ENCODE results near the gene TBC1D10A.

TBC1D10A gene

GRCh38 chr22:30284172-30284571 lies 42.6 kb downstream of the TBC1D10A start:
- no peak for DNase-seq

- DNase-seq, result no peak
Observed at GRCh38 chr22:30283342-30283741, 43.4 kb downstream of the TBC1D10A start.

DNA sequence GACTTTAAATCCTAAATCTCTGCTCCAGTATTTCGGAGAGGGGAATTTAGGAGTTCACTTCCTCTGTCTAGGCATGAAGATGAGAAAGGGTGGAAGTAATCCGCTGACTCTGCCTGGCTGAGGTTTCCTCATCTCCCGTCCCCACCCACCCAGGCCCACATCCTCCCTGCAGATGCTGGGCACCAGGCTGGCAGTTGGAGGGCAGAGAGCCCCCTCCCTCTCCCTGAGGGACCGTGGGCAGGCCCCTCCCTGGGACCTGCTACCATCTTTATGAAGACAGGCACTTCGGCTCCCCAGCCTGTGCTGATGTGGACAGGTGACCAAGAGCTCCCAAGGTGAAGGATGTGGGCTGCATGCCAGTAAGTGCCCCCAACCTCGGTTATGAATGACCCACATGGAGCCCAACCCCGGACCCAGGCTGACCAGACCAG lies 44.1 kb downstream of the TBC1D10A start:
- DNase-seq, result no peak

GRCh38 chr22:30280505-30280904 lies 46.2 kb downstream of the TBC1D10A start:
- no peak for DNase-seq

DNA sequence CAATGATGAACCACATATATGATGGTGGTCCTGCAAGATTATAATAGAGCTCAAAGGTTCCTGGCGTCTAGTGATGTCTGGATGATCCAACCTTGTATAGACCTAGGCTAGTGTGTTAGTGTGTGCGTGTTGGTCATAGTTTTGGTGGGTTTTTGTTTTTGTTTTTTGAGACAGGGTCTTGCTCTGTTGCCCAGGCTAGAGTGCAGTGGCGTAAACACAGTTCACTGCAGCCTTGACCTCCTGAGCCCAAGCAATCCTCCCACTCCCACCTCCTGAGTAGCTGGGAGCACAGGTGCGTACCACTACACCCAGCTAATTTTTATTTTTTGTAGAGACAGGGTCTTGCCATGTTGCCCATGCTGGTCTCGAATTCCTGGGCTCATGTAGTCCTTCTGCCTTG lies 46.8 kb downstream of the TBC1D10A start:
- no peak for DNase-seq

DNA sequence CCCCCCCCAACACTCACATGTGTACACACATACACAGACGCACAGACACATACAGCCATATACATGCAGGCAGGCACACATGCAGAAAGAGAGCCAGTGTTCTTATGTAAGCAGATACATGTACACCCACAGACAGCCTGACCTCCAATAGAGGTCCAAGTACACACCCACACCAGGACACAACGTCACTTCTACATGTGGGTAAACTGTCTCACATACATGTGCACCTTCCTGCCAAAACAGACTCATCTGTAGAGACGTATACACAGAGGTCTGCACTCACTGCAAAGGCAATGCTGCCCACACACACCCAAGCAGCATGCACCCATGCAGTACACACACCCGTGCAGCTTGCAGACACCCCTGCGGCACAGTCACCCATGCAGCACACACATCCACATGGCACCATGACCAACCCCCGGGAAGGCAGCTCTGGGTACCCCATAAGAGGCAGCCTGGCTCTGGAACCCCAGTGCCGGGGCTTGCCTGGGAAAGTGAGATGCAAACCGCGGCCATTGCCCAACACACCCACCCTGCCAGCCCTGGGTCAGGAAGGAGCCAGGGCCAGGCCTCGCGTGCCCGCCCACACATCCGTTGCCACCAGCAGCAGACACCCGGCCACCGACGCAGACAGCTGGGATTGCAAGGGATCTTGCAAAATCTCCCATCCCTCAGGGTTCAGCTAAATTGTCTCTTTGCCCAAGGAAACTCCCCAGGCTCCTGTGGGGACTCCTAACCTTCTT lies 47.5 kb downstream of the TBC1D10A start:
- DNase-seq, result no peak

GRCh38 chr22:30277547-30278344 lies 49.0 kb downstream of the TBC1D10A start:
- no peak for DNase-seq

DNA sequence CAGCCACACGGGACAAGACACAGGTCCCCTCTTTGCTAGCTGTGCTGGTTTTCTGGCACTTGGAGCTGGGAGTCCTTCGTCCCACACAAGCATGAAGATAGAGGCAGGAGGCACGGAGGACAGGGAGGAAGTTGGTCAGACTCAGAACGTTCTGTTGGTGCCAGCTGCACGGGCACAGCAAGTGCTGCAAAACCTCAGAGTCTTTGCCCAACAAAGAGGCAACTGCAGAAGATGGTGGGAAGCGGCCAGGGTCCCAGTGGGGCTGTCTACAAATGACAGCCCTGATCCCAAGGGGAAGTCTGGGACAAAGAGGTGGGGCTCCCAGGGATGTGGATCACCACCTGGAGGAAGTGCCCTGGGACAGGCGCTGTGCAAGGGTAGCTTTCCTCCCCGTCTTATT lies 50.7 kb downstream of the TBC1D10A start:
- no peak for DNase-seq

DNA sequence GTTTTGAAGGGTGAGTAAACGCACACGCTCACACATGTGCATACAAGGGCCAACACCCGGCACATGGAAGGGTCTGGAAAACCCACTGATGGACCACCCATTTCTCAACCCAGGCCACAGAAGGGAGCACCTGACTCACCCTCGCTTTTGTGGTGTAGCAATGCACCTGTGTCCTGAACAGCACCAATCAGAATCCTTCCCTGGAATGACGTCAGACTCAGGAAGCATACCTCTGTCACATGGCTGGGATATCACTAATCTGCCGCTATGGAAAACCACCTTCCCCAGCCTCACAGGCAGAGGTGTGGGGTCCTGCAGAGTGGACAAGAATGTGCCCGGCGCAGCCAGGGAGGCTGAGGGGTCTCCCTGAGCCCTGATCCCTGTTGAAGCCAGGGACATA lies 51.1 kb downstream of the TBC1D10A start:
- DNase-seq, result no peak

DNA sequence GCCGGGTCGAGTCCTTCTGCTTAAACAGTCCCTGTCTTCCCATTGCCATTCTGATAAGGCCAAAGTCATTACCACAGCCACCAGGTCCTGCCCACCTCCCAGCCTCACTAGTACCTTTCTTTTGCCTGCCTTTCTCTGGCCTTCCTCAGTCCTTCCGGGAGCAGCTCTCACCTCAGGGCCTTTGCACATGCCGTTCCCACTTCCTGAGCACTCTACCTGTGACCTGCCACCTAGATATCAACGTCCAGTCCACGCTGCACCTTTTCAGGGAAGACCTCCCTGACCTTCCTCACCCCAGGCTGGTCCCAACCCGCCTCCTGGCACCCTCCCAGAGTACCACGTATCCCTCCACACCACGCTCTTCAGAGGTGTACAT lies 52.3 kb downstream of the TBC1D10A start:
- DNase-seq, result no peak

GRCh38 chr22:30273711-30274436 lies 52.9 kb downstream of the TBC1D10A start:
- DNase-seq, result no peak

DNA sequence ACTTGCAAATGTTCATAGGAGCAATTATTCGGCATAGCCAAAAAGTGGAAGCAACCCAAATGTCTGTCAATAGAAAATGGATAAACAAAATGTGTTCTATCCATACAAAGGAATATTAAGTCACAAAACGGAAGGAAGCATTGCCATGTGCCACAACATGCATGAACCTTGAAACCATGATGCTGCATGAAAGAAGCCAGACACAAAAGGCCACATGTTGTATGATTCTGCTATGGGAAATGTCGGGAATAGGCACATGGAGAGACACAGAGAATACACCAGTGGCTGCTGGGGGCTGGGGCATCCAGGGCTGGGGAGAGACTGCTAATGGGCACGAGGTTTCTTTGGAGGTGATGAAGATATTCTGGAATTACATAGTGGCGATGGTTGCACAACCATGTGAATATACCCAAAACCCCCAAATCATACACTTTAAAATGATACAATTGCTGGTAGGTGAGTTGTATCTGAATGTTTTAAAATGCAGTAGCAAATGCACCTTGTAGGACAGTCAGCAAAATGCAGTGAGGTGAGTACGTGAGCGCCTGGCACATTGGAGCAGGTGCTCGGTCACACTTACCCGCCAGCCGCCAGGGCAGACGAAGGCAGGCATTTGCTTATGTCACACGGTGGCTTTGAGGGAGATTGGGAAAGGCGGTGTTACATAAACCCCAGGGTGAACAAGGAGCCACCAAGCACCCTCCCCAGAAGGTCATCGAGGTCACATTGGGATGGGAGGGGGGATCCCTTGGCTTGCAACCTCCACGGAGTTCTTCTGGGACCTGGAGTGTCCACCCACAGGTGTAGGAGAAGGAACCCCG lies 53.8 kb downstream of the TBC1D10A start:
- no peak for DNase-seq

DNA sequence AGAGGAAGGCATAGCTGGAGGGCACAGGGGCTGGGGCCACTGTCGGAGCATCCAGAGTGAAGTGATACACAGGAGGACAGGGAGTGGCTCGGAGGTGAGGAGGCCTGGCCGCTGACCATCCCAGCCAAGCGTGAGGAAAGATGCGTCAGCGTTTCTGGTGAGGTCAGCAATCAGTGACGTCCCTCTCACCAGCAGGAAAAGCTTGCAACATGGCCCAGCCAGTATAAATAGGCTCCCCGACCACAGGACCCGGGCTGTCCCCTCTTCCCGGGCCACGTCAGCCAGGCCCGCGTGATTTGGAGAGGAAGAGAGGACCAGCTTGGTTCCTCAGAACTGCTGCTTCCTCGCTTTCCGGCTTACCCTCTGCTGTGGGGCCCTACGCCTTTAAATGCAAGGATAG lies 55.9 kb downstream of the TBC1D10A start:
- no peak for DNase-seq

- no peak for DNase-seq
Observed at GRCh38 chr22:30268331-30268730, 58.4 kb downstream of the TBC1D10A start.

DNA sequence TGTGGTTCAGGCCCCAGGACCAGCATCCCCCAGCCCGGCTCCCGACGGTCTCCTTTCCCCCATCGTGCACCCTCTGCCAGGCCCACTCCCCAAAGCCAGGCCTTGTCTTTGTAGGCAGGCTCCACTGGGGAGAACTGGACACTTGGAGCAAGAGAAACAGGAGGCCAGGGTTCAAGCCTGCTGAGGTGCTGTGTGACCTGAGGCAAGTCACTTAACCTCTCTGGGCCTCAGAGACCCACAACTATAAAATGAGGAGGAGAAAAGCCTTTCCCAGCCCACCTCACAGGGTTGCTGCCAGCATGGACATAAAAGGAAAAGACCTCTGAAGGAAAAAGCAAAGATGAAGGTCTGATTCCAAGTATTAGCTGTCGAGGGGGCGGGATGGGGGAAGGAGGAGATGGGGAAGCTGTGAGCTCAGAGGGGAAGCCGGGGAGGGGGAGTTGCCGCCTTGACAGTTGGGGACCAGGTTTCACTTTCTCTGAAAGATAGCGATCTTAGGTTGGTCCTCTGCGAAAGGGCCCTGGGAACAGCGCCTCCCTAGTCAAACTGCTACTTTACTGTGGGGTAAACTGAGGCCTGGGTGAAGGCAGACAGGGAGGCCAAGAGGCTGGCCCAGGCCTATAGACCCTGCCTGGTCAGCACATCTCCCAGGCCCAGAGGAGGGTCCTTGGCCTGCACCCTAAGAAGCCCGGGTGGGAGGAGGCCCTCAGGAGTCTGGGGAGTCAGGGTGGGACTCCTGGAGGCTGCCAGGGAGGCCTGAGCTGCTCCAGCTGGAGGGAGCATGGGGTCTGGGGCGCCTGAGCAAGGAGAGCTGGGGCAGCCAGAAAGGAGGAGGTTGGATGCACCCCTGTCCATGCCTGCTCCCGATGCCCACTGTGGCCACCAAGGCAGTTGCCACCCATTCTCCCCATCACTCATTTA lies 59.1 kb downstream of the TBC1D10A start:
- DNase-seq, result no peak

GRCh38 chr22:30266445-30267381 lies 60.0 kb downstream of the TBC1D10A start, which contains the start of gene OSM:
OSM (minus strand) TSS chr22:30266851; CDS start chr22:30266799, 52 bp downstream.
- DNase-seq, result no peak

- no peak for DNase-seq
Observed at GRCh38 chr22:30265823-30266444, 60.8 kb downstream of the TBC1D10A start.

DNA sequence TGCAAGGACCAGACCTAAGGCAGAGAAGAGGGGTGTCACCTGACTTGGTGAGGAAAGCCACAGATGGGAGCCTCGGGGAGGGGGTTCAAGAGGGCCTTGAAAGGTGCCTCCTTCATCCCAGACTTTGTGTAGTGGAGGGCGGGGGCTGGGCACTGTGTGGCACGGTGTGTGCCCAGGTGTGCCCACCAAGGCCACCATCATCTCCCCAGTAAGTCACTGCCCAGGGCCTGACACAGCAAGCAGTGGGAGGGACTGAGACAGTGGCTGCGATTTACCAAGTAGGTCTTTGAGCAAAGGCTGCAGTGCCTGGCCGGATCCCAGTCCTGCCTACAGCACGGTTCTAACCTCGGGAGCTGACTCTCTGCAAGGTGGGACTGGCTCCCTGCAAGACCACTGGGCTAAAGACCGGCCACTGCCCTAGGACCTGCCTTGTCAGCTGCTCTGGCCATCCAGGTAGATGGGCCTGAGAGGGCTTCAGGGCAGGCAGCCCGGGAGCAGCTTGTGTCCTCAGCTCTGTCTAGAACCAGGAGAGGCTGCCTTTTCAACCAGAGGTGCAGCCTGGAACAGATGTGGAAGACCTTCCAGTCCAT lies 61.5 kb downstream of the TBC1D10A start:
- no peak for DNase-seq

GRCh38 chr22:30263883-30264282 lies 62.9 kb downstream of the TBC1D10A start:
- no peak for DNase-seq

Measured in NCI-H1105 treated with DMSO at 0.1 percent for 48 hours (cell line).